ENCODE results near the gene ZBTB7B. TPM values are rescaled to one million over a fixed set of nuclear protein-coding genes. Genes with fewer than 3 reads are reported as not detected.

ZBTB7B gene
- total RNA-seq, 1 experiment from 2014 or later, result 44.1 TPM

- Histone ChIP-seq H2AFZ (no peak overlapping the region), H3K9me3 (ENCODE audit: insufficient read depth, low read depth) (no peaks in the 10 kb centered on the region), H3K4me2 (peak overlapping the region; percentile 90), H3K9me2 (ENCODE audit: insufficient read depth) (no peaks in the 10 kb centered on the region), H4K20me1 (ENCODE audit: insufficient read depth) (no peaks in the 10 kb centered on the region), H3F3A (ENCODE audit: insufficient read depth, low read depth) (peaks cover 32% of the 10 kb centered on the region; the same call in 1 of the 2 replicates), H3K27ac (peak overlapping the region; percentile 55), H3K79me2 (ENCODE audit: low read depth) (peaks cover 29% of the 10 kb centered on the region), H3K27me3 (ENCODE audit: insufficient read depth, low read depth) (no peaks in the 10 kb centered on the region), H3K4me3 (peak overlapping the region; percentile 80), H3K36me3 (ENCODE audit: low read depth) (no peaks in the 10 kb centered on the region), H3K4me1 (replicated peaks; ENCODE audit: insufficient read depth) (peaks cover 28% of the 10 kb centered on the region)
- CTCF ChIA-PET, result interaction anchor here (0.7 kb wide), 2 partner anchors 25 to 270 kb away, joined by 4 read pairs; no protein-coding TSS in a partner anchor
- TF ChIP-seq CTCF (conservative IDR thresholded peaks at IDR 0.05) (no peak), EZH2 (IDR thresholded peaks at IDR 0.05; ENCODE audit: low read depth) (no peak)
- intact Hi-C loops (cut with micrococcal nuclease; ENCODE audit: unreplicated experiment), result loop anchor here (2.0 to 5.0 kb wide), 2 partner anchors 37 to 63 kb away; partner anchors contain the start of genes PMVK and PYGO2
- POLR2A ChIA-PET (ENCODE audit: unreplicated experiment), result no interaction called here
- BruUV-seq (replicated peaks), result no TSS peak
- DNase-seq, result no peak
These were observed 2.8 kb upstream of the ZBTB7B start for GRCh38 chr1:154999571-155000410.

GRCh38 chr1:155000411-155000725 lies 2.2 kb upstream of the ZBTB7B start:
- Histone ChIP-seq H3K4me2 (peak overlapping the region; percentile 90), H3K79me2 (ENCODE audit: low read depth) (peaks cover 35% of the 10 kb centered on the region), H2AFZ (peak overlapping the region; percentile 76; the same call in 1 of the 2 replicates), H3K4me1 (replicated peaks; ENCODE audit: insufficient read depth) (peaks cover 27% of the 10 kb centered on the region), H4K20me1 (ENCODE audit: insufficient read depth) (no peaks in the 10 kb centered on the region), H3K9me2 (ENCODE audit: insufficient read depth) (no peaks in the 10 kb centered on the region), H3K36me3 (ENCODE audit: low read depth) (no peaks in the 10 kb centered on the region), H3F3A (ENCODE audit: insufficient read depth, low read depth) (peaks cover 27% of the 10 kb centered on the region; the same call in 1 of the 2 replicates), H3K4me3 (peak overlapping the region; percentile 80), H3K27me3 (ENCODE audit: insufficient read depth, low read depth) (no peaks in the 10 kb centered on the region), H3K27ac (peak overlapping the region; percentile 72), H3K9me3 (ENCODE audit: insufficient read depth, low read depth) (no peaks in the 10 kb centered on the region)
- no TSS peak for BruUV-seq (replicated peaks)
- intact Hi-C loops (cut with micrococcal nuclease; ENCODE audit: unreplicated experiment), result loop anchor here (2.0 to 5.0 kb wide), 2 partner anchors 38 to 64 kb away; partner anchors contain the start of genes PMVK and PYGO2
- ChIA-PET CTCF (interaction anchor here (0.7 kb wide), 1 partner anchor 271 kb away, joined by 4 read pairs; no protein-coding TSS in a partner anchor), POLR2A (ENCODE audit: unreplicated experiment) (no interaction called here)
- TF ChIP-seq CTCF (conservative IDR thresholded peaks at IDR 0.05) (no peak), EZH2 (IDR thresholded peaks at IDR 0.05; ENCODE audit: low read depth) (no peak)
- no peak for DNase-seq

- Histone ChIP-seq H3K27me3 (ENCODE audit: insufficient read depth, low read depth) (no peaks in the 10 kb centered on the region), H3K79me2 (ENCODE audit: low read depth) (peaks cover 40% of the 10 kb centered on the region), H2AFZ (peak overlapping the region; percentile 76), H3K4me1 (replicated peaks; ENCODE audit: insufficient read depth) (peaks cover 22% of the 10 kb centered on the region), H3K4me3 (peak overlapping the region; percentile 80), H3K9me3 (ENCODE audit: insufficient read depth, low read depth) (no peaks in the 10 kb centered on the region), H4K20me1 (ENCODE audit: insufficient read depth) (no peaks in the 10 kb centered on the region), H3K9me2 (ENCODE audit: insufficient read depth) (no peaks in the 10 kb centered on the region), H3K36me3 (ENCODE audit: low read depth) (no peaks in the 10 kb centered on the region), H3F3A (ENCODE audit: insufficient read depth, low read depth) (peaks cover 30% of the 10 kb centered on the region), H3K27ac (peak overlapping the region; percentile 72), H3K4me2 (peak overlapping the region; percentile 90)
- DNase-seq, result peak; percentile 84 to 98
- TF ChIP-seq CTCF (conservative IDR thresholded peaks at IDR 0.05), result no peak
- TF ChIP-seq EZH2 (IDR thresholded peaks at IDR 0.05; ENCODE audit: low read depth), result no peak
- intact Hi-C loops (cut with micrococcal nuclease; ENCODE audit: unreplicated experiment), result loop anchor here (1.0 to 5.0 kb wide), 4 partner anchors 28 to 64 kb away; partner anchors contain the start of genes PMVK and PYGO2
- BruUV-seq (replicated peaks), result no TSS peak
- ChIA-PET CTCF (no interaction called here), POLR2A (ENCODE audit: unreplicated experiment) (interaction anchor here (0.5 to 0.7 kb wide), 3 partner anchors 7 to 1449 kb away, joined by 3 to 5 read pairs (median 4); partner anchors contain the start of gene LENEP)
These were observed 1.7 kb upstream of the ZBTB7B start for GRCh38 chr1:155000726-155001424.

Measured in PC-9 (cell line).